Fibroblast of skin of right biceps (primary cell): ENCODE data around the gene ATG3.
"Not testable (repeated sequence)": the region's sequence is repeated elsewhere in the genome, so short reads cannot be mapped to it uniquely, and the experiment has no call there.

Source experiments
- DNase-seq: peaks from one replicate; pipeline ENCODE4 v3.0.0-alpha.2; 2013

ATG3 gene

DNA sequence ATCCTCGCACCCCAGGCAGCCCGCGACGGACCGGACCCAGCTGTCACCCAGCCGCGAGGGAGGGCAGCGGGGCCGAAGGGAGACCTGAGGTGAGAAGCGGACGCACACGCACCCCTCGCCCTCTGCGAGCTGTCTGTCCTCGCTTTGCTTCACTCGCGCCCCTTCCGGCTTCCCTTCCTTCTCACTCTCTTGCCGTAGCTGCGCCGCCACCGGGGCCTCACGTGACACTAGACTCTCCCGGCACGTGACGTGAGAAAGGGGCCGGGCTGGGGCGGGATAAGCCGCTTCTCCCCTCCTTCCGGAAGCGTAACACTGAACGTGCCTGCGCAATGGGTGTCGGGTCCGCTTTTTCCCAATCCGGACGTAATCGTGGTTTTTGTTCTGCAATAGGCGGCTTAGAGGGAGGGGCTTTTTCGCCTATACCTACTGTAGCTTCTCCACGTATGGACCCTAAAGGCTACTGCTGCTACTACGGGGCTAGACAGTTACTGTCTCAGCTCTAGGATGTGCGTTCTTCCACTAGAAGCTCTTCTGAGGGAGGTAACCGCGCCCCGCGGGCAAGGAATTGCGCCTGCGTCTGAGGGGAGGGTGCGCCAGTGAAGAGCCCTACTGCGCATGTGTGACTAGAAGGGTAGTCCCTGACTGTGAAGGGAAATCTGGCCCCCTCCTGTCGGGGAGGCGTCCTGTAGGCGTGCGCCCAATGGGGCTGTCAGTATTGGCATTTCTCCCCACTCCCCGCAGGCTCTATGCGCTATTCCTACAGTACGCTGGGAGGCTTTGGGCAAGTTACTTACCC lies at the start of gene ATG3, which contains the start of gene SLC35A5:
Gene ATG3 (minus strand): TSS at position 229 of the 796 bp plus-strand sequence. CDS start 434 bp downstream, outside the sequence.
Gene SLC35A5 (plus strand): TSS at position 312 of the 796 bp plus-strand sequence. CDS start 1,359 bp downstream, outside the sequence.
- peak; percentile 99 for DNase-seq

DNA sequence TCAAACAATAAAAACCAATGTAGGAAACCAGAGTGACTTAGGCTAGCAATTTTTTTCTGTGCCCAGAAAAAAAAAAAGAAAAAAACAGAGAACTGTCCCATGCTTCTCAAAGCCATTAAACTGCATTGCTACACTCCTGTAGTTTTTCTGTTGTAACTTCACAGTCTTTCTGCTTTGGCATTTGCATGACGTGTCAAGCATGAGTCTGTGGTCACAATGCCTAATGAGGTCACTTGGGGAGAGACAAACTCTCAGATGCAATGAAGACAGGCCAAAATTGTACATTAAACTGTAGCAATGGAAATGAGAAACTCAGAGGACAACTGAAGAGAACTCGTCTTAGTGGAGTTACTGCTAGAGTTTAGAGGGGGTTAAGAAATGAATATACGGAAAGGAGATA lies 48.4 kb upstream of the ATG3 start:
- peak; percentile 63 for DNase-seq

DNA sequence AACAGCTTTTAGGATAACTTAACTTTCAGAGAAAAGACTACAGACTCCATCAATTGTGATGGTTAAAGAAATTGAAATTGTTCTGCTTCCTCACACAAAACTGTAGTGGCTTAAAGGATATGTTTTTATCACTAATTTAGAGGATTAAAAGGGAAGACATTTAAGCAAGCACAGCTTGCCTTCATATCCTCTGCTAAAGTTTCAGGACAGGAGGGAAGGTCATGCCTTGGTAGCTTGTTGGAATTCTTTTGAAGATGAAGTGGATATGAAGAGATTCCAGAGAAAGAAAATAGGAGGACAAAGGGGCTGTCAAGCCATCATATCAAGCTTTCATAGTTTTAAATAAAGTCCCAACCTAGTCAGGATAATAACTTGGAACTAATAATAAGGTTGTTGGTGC lies 46.1 kb upstream of the ATG3 start:
- no peak for DNase-seq

DNA sequence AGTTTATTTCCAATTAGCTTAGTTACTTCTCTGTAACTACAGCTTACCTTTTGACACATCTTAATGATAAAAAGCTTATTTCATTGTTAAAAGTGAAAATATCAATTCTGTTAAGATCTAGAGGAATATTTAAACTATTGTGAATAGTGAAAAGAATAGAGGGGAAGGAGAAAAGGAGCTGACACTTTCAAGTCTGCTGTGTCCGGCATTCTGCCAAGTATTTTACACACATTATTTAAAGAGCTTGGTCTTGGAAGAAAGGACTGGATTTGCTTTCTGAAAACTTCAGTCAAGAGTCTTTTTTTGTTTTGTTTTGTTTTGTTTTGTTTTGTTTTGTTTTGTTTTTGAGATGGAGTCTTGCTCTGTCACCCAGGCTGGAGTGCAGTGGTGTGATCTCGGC lies 44.3 kb upstream of the ATG3 start:
- DNase-seq, result no peak

DNA sequence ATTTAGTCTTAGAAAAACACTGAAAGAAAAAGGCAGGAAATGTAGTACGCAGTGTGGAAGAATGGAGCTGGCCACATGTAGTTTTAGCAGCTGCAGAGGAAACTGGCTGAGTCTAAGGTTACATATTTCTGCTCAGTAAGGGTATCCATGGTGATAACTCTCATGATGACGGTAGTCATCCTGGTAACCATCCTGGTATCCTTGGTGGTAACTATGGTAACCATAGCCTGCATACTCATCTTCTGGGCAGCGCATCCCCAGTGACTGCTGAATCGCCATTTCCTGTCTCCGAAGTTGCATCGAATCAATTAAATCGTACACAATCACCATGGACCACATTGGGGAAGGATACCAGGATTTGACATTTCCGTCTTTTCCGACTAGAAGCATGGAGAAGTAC lies 43.5 kb upstream of the ATG3 start:
- peak; percentile 96 for DNase-seq

DNA sequence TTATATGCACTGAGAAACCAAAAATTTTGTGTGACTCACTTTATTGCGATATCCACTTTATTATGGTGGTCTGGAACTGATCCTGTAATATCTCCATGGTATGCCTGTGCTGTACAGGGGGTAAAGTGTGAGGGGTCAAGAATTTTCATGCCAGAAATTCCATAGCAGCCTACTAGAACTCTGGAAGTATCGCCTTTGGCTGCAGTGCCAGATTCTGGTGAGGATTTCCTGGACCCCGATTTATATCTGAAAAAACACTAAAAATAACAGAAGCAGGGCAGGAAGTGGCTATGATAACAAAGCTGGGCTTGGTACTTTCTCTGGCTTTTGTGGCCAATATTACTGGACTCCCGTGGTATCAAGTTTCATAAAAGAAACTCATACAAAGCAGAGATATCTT lies 42.8 kb upstream of the ATG3 start:
- peak; percentile 90 for DNase-seq

DNA sequence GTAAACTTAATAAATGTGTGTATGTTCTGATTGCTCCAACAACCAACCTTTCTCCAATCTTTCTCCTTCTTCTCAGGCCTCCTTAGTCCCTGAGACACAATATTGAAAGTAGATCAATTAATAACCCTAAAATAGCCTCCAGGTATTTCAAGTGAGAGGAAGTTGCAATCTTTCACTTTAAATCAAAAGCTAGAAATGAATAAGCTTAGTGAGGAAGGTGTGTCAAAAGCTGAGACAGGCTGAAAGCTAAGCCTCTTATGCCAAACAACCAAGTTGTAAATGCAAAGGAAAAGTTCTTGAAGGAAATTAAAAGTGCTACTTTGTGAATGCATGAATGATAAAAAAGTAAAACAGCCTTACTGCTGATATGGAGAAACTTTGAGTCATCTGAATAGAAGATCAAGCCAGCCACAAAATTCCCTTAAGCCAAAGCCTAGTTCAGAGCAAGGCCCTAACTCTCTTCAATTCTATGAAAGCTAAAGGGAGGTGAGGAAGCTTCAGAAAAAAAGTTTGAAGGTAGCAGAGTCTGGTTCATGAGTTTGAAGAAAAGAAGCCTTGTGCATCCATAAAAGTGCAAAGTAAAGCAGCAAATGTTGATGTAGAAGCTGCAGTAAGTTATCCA lies 40.6 kb upstream of the ATG3 start:
- DNase-seq, result no peak

DNA sequence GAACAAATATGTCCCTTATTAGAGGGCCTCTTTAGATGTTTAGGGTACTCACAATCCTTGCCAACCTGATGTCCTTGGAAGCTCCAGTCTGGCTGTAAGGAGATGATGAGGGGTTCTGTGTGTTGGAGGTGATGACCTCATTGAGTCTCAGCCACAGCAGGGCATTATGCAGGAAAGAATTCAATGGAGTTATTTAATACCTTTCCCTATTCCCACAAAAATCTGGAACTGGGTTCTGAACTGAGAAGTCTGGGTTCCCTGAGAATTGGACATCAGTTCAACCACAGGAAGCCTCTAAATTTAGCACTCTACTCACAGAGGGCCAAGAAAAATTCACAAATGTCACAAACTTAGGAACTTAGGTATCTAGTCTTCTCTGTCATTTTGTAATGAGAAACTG lies 37.0 kb upstream of the ATG3 start:
- peak; percentile 34 for DNase-seq

DNA sequence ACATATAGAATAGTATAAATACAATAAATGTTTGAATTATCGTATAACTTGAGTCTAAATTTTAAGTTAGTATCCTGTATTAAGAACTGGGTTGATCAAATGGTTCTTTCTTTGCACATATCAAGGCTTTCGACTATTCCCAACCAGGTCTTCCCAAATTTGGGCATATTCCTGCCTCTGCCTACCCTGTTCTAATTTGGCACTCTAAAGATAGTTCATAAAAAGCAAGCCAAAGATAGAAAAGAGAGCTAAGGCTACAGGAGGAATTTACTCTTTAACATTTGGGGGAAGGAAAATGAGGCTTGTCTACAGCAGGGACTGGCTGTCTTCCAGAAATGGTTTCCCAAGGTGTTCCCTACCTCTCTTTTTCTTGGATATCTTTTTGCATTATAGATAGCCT lies 36.2 kb upstream of the ATG3 start:
- no peak for DNase-seq

DNA sequence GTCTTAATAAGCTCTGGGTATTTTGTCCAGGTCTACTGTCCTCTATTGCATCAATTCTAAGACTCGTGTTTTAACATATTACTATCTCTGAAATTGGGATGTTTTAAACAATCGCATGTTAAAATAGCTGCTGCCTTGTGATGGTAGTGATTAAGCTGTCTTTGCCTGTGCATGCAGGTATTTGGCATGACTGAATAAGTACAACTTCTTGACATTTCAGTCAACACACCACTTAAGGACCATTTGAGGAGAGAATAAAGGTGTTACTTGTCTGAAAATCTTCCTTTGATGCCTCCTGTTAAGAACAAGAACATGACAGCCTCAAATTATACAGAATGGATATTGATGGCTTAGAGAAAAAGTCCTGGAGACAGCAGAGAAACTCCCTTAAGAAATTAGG lies 33.1 kb upstream of the ATG3 start:
- DNase-seq, result no peak

DNA sequence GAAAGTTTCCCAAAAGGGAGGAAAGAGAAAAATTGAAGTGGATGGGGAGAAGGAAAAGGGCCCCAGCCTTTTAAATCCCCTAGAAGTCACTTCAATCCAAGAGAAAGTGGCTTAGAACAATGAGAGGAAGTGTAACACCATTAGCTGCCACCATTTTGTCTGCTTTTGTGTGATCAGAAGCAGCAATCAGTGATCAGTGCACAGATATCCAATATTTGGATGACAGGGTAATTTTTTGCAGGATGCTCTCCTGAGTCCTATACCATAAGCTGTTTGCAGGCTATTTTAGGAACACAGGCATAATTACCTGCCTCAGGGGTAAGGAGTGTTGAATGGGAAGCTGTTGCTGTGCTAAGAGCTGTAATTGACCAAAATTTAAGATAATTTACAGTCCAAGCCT lies 31.5 kb upstream of the ATG3 start:
- no peak for DNase-seq

DNA sequence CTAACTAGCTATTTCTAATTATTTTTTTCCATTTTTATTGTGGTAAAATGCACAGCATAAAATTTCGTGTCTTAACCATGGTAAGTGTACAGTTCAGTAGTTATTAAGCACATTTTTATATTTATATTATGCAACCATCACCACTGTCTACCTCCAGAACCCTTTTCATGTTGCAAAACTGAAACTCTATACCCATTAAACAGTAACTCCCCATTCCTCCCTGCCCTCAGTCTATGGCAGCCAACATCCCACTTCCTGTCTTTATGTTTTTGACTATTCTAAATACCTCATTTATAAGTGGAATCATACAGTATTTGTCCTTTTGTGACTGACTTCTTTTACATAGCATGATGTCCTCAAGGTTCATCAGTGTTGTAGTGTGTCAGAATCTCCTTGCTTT lies 25.6 kb upstream of the ATG3 start:
- DNase-seq, result no peak

DNA sequence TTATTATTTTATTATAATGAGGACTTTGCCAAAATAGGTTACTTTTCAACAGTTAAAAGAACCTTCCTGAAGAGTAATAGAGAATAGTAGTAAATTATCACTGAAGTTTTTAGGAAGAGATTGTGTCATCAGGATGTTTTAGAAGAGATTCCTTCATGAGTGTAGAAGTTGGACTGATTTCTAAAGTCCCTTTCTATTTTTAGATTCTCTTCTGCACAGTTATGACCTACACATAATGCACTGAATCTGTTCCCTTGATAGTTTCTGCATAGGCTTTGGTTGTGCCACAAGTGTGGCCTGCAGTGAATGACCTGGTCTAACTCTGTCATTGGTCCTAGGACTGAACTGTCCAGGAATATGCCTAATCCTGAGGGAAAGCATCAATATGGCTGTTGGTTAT lies 24.0 kb upstream of the ATG3 start:
- DNase-seq, result no peak

DNA sequence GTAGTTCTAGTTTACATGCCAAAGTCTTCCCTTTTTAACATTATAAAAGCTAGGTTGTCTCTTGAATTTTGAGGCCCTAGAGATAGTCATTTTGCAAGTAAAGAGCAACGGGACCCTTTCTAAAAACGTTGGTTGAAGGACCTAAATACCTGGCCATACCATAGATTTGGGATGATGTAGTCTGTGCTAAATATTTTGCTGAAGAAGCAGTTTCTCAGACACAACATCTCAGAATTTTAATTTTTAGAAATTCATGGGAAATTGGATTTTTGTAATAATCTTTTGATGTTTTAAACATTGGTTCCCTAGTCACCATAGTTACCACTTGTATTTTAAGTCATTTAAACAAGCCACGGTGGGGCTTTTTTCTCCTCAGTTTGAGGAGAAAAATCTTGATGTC lies 21.3 kb upstream of the ATG3 start:
- no peak for DNase-seq

DNA sequence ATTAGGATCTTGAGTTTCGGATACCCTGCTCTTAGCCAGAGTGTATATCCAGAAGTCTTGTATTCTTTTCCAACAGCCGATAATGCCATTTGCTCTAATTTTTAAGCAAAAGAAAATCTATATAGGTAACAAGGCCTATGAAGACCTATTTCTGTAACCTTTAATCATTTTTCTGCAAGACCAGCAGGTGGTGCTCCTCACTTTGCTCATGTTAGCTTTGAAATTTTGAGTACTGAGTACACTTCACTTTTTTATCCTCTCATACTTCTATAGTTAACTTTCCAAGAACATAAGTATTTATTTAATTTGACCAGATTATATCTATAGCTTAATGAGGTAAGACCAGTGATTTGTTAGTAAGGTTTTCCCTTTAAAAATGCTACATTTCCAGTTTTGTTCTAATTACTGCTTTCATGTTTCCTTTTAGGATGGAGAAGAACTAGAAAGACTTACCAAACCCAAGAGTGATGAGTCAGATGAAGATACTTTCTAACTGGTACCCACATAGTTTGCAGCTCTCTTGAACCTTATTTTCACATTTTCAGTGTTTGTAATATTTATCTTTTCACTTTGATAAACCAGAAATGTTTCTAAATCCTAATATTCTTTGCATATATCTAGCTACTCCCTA lies 20.6 kb upstream of the ATG3 start:
- peak; percentile 64 for DNase-seq

DNA sequence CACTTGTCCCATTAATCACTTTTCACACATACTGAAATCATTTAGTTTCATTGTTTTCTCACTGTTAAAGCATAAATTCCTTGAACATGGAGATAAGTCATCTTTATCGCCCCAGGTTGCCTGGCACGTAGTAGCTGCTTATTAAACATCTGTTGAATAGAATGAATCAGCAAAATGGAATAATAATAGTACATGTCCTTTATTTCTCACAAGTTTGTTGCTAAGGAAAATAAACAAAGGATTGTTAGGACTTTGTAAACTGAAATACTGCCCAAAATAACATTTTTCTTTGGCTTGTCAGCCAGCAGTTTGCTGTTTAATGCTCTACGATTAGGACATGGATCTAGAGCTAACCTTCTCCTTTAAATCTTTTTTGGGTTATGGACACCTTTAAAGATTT lies 17.9 kb upstream of the ATG3 start:
- no peak for DNase-seq

DNA sequence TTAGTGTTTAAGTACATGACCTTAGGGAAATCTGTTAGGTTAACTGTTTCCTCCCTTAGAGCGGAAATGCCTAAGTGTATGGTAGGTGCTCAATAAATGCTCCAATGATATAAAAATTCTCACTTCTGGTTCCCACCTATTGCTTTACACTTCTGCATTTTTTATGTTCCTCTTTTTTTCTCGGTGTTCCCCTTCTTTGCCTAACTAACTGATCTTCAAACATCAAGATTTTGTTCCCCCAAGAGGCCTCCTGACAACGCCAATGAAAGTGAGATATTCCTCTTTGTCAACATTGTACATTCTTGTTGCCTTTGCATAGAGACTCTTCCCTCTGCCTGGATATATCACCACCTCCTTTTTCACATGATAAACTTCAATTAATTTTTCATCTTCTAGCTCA lies 17.5 kb upstream of the ATG3 start:
- no peak for DNase-seq

DNA sequence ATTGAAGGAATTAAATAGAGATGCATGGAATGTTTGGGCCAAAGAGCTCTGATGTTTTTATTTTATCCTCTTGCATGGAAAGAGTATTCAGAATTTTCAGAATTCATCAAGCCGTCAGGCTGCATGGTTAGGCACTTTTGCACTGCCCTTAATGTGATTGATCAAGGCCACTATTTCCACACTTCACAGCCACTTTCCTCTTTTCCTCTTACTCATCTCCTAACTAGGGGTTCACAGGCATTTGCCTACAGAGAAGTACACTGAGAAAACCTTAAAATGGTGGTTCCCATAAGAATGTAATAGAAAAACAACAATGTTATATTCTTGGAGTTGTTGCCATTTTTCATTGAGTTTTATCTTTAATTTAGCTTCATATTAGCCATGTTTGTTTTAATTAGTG lies 10.9 kb upstream of the ATG3 start:
- no peak for DNase-seq

DNA sequence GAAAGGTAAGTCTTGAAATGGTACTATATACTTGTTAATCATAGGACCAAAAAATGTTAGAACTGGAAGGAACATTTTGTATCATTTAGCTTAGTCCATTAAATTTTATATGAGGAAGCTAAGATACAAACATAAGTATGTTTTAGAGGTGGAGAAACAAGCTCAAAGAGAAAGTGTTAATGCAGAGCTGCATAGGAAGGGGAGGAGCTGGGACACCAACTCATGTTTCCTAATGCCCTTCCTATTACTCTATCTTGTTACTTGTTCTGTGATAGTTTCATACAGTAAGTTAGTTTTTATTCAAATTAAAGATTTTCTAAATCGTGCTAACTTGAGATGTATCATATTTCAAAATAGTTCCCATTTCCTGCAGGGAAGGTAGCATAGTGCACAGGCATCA lies 7.5 kb upstream of the ATG3 start:
- no peak for DNase-seq

DNA sequence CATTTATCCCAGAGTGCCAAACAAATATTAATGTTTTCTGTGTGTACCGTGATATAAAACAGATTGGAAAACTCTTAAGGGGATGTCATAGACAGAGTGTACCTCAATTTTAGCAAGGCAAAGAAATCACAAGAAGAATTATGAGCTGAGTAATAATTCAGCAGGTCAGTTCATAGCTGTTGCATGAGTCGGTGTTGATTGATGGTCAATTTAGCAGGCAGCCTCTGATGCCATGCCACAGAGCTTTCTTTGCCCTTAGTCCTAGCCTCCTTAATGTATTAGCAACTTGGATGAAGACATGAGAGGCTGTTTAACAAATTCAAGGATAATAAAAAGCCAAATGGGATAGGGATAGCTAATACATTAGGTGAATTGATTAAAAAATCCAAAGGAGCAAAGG lies 6.9 kb upstream of the ATG3 start:
- peak; percentile 38 for DNase-seq

DNA sequence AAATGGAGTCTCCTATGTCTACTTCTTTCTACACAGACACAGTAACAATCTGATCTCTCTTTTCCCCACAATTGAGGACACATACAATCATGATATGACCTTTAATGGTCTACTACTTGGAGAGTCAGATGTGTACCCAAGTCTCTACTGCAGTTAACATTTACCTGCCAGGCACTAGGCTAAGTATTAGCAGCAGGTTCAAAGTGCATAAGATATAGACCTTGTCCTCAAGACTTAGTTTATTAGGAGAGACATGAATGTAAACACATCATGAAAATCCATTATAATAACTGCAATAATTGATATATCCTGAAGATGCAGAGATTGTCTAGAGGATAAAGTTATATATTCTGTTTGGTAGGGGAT lies 3.2 kb upstream of the ATG3 start:
- no peak for DNase-seq

DNA sequence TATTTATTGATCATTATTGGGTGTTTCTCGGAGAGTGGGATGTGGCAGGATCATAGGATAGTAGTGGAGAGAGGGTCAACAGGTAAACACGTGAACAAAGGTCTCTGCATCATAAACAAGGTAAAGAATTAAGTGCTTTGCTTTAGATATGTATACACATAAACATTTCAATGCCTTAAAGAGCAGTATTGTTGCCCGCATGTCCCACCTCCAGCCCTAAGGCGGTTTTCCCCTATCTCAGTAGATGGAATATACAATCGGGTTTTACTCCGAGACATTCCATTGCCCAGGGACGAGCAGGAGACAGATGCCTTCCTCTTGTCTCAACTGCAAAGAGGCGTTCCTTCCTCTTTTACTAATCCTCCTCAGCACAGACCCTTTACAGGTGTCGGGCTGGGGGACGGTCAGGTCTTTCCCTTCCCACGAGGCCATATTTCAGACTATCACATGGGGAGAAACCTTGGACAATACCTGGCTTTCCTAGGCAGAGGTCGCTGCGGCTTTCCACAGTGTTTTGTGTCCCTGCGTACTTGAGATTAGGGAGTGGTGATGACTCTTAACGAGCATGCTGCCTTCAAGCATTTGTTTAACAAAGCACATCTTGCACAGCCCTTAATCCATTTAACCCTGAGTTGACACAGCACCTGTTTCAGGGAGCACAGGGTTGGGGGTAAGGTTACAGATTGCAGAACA lies 2.6 kb upstream of the ATG3 start:
- not testable (repeated sequence) for DNase-seq

DNA sequence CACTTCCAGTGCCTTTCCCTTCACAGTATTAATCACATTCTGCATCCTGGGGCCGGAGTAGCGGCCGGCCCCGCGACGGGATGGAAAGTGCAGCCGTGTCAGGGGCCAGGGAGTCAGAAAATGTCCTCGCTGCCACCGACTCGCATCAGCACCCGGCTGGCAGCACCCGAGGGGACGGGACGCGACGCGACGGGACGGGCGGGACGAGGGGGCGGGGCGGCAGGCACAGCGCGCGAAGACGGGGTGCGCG lies 353 bp downstream of the ATG3 start:
- DNase-seq, result no peak
